ENCODE results near the gene DBET. TPM values are rescaled to one million over a fixed set of nuclear protein-coding genes. Genes with fewer than 3 reads are reported as not detected.

DBET gene
- not detected in 2 replicates for polyA plus RNA-seq

DNA sequence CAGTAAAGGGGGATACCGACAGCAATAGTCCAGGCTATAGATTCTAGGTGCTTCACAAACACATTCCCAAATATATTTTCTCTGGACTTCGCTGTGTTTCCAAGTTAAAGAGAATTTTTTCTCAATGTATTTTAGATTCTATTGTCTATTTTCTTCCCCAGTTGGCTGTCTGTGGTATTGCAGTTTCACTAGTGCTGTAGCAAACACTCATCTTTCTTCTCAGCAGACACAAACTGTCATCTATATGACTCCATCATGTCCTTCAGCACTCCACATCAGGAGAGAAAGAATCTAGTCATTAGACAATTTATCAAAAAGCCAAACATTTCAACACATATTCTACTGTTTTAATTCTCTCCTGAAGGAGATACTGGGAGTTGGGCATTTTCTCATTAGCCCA, at the start of gene DBET:
Gene DBET (plus strand): TSS at position 161 of the 400 bp plus-strand sequence.

DNA sequence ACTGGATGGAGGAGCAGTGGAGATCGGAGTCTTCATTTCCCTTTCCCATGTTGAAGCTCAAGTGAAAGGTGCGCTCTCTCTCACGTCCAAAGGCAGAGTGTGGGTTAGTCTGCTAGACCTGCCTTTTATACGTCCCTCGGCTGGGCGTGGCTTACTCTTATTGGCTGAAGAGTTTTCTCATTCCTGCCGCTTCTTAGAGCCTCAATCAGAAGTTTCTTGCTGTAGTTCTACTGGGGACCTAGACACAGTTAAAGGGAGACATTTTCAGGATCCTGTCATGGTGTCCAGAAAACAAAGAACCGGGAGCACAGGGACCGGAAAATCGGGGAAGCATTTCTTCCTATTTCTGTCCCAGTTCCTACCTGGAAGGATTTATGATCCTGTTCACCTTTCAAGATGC, 37.1 kb upstream of the DBET start, which contains the start of gene FRG2:
Gene FRG2 (minus strand): TSS at position 101 of the 400 bp plus-strand sequence. CDS start 52 bp downstream, at position 49.

Other genes starting within 250 kb of the DBET start
- gene FRG1, start 123.6 kb upstream of the DBET start, polyA plus RNA-seq, result 110 and 131 TPM in 2 replicates
- not detected in 2 replicates for gene FRG2, start 37.2 kb upstream of the DBET start, polyA plus RNA-seq
- gene DUX4, start 109.3 kb downstream of the DBET start, polyA plus RNA-seq, result not detected in 2 replicates

All from Purkinje cell (primary cell).